Vagina (tissue), 2 donors: ENCODE data around the gene TMEM45A.

Source experiments
- POLR2A ChIP-seq, 2 donors: fragments of 450-650 bp; IDR thresholded peaks; one replicate each; pipeline ENCODE4 v1.6.1; 2017; ENCODE audit warnings: antibody characterized with exemption in 2 of 2, mild to moderate bottlenecking in 2 of 2, moderate library complexity in 2 of 2
- TF ChIP-seq, protein P1 (sequence below), 3 experiments: fragments of 450-650 bp in 2 of 3; fragments of 200-600 bp in 1 of 3; sonication (generic) in 1 of 3; IDR thresholded peaks; one replicate each; pipeline ENCODE4 v1.5.1; 2017 to 2019; ENCODE audit warnings: antibody characterized with exemption in 3 of 3, mild to moderate bottlenecking in 2 of 3, moderate library complexity in 2 of 3

DNA sequence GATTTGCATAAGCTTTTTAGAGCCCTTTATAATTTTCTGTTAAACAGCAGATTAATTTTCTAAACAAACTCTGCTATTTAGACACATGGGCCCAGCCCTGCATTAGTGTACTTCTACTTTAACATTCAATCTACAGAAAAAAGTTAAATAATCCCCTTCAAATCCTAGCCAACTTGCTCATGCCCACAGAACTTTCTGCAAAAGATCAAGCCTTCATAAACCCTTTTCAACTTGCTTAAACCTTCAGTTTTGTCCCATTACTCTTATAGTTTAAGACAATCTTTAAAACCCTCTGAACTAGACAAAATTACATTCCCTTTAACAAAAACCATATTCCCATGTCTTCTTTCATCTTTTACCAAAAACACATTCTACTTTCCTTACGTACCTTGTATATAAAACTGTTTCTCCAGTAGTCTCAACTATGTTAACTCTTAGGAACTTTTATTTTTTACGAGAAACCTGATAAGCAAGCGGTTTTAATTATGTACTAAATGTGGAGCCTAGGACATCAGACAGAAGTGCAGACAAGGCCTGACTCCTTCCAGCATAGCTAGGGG lies 91.8 kb downstream of the TMEM45A start:
- TF ChIP-seq, protein P1, sequence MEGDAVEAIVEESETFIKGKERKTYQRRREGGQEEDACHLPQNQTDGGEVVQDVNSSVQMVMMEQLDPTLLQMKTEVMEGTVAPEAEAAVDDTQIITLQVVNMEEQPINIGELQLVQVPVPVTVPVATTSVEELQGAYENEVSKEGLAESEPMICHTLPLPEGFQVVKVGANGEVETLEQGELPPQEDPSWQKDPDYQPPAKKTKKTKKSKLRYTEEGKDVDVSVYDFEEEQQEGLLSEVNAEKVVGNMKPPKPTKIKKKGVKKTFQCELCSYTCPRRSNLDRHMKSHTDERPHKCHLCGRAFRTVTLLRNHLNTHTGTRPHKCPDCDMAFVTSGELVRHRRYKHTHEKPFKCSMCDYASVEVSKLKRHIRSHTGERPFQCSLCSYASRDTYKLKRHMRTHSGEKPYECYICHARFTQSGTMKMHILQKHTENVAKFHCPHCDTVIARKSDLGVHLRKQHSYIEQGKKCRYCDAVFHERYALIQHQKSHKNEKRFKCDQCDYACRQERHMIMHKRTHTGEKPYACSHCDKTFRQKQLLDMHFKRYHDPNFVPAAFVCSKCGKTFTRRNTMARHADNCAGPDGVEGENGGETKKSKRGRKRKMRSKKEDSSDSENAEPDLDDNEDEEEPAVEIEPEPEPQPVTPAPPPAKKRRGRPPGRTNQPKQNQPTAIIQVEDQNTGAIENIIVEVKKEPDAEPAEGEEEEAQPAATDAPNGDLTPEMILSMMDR (IDR thresholded peaks at IDR 0.05): no peak
- TF ChIP-seq POLR2A (IDR thresholded peaks at IDR 0.05): no peak
